HG03097 (cell line): Measurements from ENCODE around the gene KRTAP5-6.

Source experiments
- ATAC-seq: cut with Tn5 transposase; IDR thresholded peaks from one replicate; pipeline ENCODE4 v1.9.1; 2021; ENCODE audit not compliant: unreplicated experiment, low FRiP score

Gene KRTAP5-6

GRCh38 chr11:1746511-1746931 is 49.5 kb downstream of the KRTAP5-6 start:
- no peak for ATAC-seq

GRCh38 chr11:1746956-1747752 is 50.2 kb downstream of the KRTAP5-6 start:
- ATAC-seq, result no peak
